ENCODE data around the gene RAI1. TPM values are rescaled to one million over a fixed set of nuclear protein-coding genes. Genes with fewer than 3 reads are reported as not detected.

The RAI1 gene
- total and polyA plus RNA-seq, 2 of the 13 experiments (the other 11 are each of a cell fraction or from before 2014, with no cell fraction given), result 3.4 to 5.2 TPM

DNA sequence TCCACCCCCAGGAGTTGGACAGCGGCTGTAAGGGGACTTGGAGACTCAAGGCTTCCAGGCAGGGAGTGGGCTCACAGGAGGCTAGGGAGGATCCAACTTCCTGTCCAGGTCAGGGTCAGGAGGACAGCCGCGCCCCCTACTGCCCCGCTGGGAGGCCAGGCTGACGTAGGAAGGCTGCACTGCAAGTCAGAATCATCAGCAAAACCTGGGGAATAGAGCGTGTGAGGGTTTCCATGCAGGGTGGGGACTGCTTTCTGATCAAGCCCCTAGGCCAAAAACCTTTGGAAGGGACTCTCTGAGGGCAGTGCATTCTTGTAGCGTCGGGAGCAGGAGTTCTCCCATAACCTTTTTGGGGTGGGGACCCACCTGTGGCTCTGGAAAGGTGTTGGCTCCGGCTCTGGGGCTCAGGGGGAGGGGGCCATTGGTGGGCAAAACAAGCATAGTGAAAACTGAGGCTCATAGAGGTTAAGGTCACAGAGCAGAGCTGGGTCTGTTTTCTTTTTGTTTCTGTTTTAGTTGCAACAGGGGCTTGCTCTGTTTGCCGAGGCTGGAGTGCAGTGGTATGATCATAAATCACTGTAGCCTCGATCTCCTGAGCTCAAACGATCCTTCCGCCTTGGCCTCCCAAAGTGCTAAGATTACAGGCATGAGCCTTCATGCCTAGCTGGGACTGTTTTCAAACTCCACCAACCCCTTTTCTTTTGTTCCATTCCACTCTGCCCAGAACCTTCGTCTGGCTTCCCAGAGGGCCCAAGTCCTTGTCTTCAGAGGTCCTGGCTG, 22.1 kb downstream of the RAI1 start (continued):
- TF ChIP-seq ZNF646 (CRISPR knock-in tag; IDR thresholded peaks at IDR 0.05), result no peak
- no peak for TF ChIP-seq YEATS4 (CRISPR knock-in tag; IDR thresholded peaks at IDR 0.05; ENCODE audit: borderline replicate concordance)
- no peak for TF ChIP-seq ZNF260 (CRISPR knock-in tag; IDR thresholded peaks at IDR 0.05; ENCODE audit: borderline replicate concordance, low read depth)
- TF ChIP-seq GMEB2 (CRISPR knock-in tag; IDR thresholded peaks at IDR 0.05; ENCODE audit: low read depth), result no peak
- TF ChIP-seq, protein P1, sequence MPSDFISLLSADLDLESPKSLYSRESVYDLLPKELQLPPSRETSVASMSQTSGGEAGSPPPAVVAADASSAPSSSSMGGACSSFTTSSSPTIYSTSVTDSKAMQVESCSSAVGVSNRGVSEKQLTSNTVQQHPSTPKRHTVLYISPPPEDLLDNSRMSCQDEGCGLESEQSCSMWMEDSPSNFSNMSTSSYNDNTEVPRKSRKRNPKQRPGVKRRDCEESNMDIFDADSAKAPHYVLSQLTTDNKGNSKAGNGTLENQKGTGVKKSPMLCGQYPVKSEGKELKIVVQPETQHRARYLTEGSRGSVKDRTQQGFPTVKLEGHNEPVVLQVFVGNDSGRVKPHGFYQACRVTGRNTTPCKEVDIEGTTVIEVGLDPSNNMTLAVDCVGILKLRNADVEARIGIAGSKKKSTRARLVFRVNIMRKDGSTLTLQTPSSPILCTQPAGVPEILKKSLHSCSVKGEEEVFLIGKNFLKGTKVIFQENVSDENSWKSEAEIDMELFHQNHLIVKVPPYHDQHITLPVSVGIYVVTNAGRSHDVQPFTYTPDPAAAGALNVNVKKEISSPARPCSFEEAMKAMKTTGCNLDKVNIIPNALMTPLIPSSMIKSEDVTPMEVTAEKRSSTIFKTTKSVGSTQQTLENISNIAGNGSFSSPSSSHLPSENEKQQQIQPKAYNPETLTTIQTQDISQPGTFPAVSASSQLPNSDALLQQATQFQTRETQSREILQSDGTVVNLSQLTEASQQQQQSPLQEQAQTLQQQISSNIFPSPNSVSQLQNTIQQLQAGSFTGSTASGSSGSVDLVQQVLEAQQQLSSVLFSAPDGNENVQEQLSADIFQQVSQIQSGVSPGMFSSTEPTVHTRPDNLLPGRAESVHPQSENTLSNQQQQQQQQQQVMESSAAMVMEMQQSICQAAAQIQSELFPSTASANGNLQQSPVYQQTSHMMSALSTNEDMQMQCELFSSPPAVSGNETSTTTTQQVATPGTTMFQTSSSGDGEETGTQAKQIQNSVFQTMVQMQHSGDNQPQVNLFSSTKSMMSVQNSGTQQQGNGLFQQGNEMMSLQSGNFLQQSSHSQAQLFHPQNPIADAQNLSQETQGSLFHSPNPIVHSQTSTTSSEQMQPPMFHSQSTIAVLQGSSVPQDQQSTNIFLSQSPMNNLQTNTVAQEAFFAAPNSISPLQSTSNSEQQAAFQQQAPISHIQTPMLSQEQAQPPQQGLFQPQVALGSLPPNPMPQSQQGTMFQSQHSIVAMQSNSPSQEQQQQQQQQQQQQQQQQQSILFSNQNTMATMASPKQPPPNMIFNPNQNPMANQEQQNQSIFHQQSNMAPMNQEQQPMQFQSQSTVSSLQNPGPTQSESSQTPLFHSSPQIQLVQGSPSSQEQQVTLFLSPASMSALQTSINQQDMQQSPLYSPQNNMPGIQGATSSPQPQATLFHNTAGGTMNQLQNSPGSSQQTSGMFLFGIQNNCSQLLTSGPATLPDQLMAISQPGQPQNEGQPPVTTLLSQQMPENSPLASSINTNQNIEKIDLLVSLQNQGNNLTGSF (CRISPR knock-in tag; IDR thresholded peaks at IDR 0.05), result no peak
- TF ChIP-seq MAFF (IDR thresholded peaks at IDR 0.05; ENCODE audit: low read depth, low read length), result no peak
- TF ChIP-seq JUNB (CRISPR knock-in tag; IDR thresholded peaks at IDR 0.05; ENCODE audit: borderline replicate concordance), result no peak
- TF ChIP-seq KLF12 (CRISPR knock-in tag; IDR thresholded peaks at IDR 0.05; ENCODE audit: borderline replicate concordance), result no peak
- no peak for TF ChIP-seq REST (IDR thresholded peaks at IDR 0.05; ENCODE audit: borderline replicate concordance in 1 of 2, low read depth in 1 of 2, low read length in 2 of 2)

Data from HepG2 (cell line).